GM21423 (cell line): Measurements from ENCODE around the gene KCNJ14.

ENCODE experiments used
- ATAC-seq: cut with Tn5 transposase; IDR thresholded peaks from one replicate; pipeline ENCODE4 v1.9.1; 2021; ENCODE audit warnings: mild to moderate bottlenecking, moderate library complexity; ENCODE audit not compliant: unreplicated experiment

The KCNJ14 gene

GRCh38 chr19:48501494-48502349, 46.3 kb downstream of the KCNJ14 start:
- no peak for ATAC-seq

DNA sequence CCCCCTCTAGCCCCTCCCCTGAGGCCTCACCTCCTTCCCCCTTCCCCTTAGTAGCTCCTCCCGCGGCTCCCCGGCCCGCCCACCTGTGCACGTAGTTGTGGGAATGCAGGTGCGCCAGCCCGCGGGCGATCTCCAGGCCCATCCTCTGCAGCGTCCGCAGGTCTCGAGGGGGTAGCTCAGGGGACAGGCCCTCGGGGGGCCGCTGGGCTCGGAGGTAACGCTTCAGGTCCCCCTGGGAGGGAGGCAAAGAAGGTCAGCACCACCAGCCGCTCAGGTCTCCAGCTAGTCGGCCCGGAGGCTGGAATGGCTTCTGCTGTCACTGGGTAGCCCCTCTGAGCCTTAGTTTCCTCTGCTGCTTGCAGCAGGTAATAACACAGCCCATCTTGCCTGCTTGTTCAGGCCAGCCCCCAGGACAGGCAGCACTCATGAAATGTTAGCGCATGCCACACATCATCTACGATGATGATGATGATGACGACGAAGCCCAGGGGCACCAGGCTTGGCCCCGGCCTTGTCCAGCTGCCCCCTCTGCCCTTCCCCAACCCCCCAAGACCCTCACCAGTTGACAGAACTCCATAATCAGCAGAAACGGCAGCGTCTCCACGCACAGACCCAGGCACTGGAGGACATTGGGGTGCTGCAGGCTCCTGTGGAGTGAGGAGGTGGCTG, 47.1 kb downstream of the KCNJ14 start:
- ATAC-seq = no peak

- no peak for ATAC-seq
These were observed 50.9 kb downstream of the KCNJ14 start for GRCh38 chr19:48506138-48506733.

GRCh38 chr19:48507911-48508439, 52.6 kb downstream of the KCNJ14 start:
- no peak for ATAC-seq

- no peak for ATAC-seq
These were observed 53.5 kb downstream of the KCNJ14 start for GRCh38 chr19:48508729-48509411.

GRCh38 chr19:48509467-48510194, 54.3 kb downstream of the KCNJ14 start:
- ATAC-seq = no peak

DNA sequence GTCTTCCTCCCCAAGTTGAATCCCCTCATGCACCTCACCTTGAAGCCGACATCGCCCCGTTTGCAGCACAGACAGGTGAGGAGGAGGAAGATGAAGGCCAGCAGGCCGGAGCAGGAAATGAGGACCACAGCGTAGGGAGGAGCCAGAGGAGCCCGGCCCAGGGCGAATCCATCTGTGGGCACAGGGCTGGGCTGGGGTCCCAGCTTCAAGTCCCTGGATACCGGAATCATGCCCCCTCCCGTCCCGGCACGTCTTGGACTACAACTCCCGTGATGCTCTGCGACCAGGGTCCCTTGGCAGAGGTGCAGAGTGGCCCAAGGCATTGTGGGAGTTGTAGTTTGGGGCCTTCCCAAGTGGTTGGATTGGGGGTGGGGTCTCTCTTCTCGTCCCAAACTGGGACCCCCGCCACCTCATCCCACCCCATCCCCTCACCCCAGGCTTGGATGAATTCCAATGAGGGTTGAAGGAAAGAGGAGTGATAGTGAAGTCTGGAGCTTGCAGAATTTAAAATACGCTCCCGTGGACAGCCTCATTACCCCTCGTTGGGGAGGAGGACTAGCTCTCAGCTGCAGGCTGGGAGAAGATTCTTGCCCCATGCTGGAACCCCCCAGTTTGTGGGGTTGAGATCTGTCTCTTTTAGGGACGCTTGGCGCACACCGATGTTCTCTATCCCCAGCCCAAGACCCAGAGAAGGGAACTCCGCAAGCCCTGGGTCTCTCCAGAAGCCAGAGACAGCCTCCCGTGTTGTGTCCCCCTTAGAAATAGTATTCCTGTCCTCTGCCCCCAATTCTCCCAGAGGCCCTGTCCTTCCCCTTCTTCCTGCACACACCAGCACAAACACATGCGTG, 55.3 kb downstream of the KCNJ14 start:
- no peak for ATAC-seq

GRCh38 chr19:48511321-48511731, 56.0 kb downstream of the KCNJ14 start:
- ATAC-seq = no peak

GRCh38 chr19:48511800-48512503, 56.6 kb downstream of the KCNJ14 start, which contains the start of gene LMTK3:
Gene LMTK3 (minus strand): TSS chr19:48511835. CDS start chr19:48511576, 259 bp downstream.
- ATAC-seq = no peak

- ATAC-seq = no peak
These were observed 57.3 kb downstream of the KCNJ14 start for GRCh38 chr19:48512504-48513288.

DNA sequence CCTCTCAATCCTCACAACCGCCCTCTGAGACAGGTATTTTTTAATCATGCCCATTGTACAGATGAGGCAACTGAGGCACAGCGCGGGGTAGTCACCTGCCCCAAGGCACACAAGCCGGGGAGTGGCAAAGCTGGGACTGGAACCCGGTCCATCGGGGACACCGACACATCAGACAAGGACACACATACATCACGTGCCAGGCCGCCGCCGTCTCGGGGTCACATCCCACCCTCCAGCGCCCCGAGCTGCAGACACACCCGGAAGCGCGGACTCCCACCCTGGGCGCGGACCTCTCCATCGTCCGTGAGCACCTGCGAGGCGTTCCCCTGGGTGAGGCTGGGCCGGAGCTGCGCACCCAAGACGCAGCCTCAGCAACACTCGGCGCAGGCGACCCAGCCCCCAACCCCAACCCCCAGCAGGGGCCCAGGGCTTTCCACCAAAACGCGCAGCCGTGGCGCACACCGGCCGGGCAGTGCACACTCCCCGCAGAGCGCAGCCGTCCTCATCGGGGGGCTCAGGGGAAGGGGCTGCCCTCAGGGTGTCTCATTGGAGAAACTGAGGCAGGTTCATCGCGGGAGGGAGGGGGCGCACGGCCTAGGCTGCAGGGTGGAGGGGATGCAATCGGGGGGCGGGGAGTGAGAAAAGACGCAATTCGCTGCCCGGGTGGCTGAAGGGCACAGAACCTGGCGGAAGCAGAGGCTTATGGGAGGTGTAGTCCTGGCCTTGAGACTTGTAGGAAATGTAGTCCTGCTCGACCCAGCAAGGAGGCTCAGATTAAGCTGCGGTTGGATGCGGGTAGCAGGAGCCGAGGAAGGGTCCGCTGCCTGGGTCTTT, 58.1 kb downstream of the KCNJ14 start:
- ATAC-seq = peak; percentile 61

GRCh38 chr19:48514123-48514458, 58.7 kb downstream of the KCNJ14 start:
- ATAC-seq = no peak

GRCh38 chr19:48516536-48516935, 61.2 kb downstream of the KCNJ14 start:
- ATAC-seq = no peak
